Measurements from ENCODE around the gene ZNF786.

DNA sequence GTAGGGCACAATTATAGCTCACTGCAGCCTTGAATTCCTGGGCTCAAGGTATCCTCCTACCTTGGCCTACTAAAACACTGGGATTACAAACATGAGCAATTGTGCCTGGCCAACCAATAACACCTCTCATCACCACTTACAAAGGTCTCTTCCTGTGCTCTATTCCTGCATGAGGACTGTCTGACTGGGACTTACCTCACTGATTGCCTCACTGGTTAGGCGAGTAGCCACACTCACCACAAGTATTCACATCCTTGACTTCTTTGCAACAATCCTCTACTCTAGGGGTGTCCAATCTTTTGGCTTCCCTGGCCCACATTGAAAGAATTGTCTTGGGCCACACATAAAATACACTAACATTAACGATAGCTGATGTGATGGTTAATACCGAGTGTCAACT, 39.6 kb downstream of the ZNF786 start:
- TF ChIP-seq EZH2 (IDR thresholded peaks at IDR 0.05) = no peak
- no peak for TF ChIP-seq SIN3A (IDR thresholded peaks at IDR 0.05; ENCODE audit: low read depth)
- TF ChIP-seq, protein P1, sequence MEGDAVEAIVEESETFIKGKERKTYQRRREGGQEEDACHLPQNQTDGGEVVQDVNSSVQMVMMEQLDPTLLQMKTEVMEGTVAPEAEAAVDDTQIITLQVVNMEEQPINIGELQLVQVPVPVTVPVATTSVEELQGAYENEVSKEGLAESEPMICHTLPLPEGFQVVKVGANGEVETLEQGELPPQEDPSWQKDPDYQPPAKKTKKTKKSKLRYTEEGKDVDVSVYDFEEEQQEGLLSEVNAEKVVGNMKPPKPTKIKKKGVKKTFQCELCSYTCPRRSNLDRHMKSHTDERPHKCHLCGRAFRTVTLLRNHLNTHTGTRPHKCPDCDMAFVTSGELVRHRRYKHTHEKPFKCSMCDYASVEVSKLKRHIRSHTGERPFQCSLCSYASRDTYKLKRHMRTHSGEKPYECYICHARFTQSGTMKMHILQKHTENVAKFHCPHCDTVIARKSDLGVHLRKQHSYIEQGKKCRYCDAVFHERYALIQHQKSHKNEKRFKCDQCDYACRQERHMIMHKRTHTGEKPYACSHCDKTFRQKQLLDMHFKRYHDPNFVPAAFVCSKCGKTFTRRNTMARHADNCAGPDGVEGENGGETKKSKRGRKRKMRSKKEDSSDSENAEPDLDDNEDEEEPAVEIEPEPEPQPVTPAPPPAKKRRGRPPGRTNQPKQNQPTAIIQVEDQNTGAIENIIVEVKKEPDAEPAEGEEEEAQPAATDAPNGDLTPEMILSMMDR (IDR thresholded peaks at IDR 0.05 in 2 of 3, conservative IDR thresholded peaks at IDR 0.05 in 1 of 3; ENCODE audit: borderline replicate concordance in 1 of 3, insufficient read depth in 1 of 3, low read depth in 2 of 3, low read length in 2 of 3) = no peak
- no peak for TF ChIP-seq YY1 (IDR thresholded peaks at IDR 0.05; ENCODE audit: extremely low read depth, insufficient replicate concordance, low read depth, low read length)
- TF ChIP-seq JUND (IDR thresholded peaks at IDR 0.05) = no peak
- TF ChIP-seq, protein P2, sequence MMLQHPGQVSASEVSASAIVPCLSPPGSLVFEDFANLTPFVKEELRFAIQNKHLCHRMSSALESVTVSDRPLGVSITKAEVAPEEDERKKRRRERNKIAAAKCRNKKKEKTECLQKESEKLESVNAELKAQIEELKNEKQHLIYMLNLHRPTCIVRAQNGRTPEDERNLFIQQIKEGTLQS (IDR thresholded peaks at IDR 0.05) = no peak
- TF ChIP-seq, protein P3, sequence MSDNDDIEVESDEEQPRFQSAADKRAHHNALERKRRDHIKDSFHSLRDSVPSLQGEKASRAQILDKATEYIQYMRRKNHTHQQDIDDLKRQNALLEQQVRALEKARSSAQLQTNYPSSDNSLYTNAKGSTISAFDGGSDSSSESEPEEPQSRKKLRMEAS (IDR thresholded peaks at IDR 0.05) = no peak

Measured in HCT116 (cell line).